ENCODE measurements around the gene SH3BP5.

Gene SH3BP5

GRCh38 chr3:15243822-15244482 lies 88.4 kb downstream of the SH3BP5 start:
- DNase-seq, result no peak

- DNase-seq, result peak; percentile 45 to 47
Observed at GRCh38 chr3:15241341-15241740, 91.0 kb downstream of the SH3BP5 start.

DNA sequence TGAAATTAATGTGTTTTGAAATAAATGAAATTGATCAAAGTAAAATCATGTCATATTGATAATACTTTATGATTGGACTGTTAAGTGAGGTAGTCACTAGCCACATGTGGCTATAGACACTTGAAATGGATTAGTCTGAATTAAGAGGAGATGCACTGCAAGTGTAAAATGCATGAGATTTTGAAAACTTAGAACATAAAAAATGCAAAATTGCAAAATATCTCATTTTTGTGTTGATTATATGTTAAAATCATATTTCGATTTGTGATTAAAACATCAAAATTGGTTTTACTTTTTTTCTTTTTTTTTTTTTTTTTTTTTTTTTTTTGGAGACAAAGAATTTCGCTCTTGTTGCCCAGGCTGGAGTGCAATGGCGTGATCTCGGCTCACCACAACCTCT lies 103.1 kb downstream of the SH3BP5 start:
- DNase-seq, result no peak

- DNase-seq, result no peak
Observed at GRCh38 chr3:15228147-15228546, 104.2 kb downstream of the SH3BP5 start.

GRCh38 chr3:15223685-15224572 lies 108.5 kb downstream of the SH3BP5 start:
- no peak for DNase-seq

- no peak for DNase-seq
Observed at GRCh38 chr3:15221574-15222217, 110.7 kb downstream of the SH3BP5 start.

DNA sequence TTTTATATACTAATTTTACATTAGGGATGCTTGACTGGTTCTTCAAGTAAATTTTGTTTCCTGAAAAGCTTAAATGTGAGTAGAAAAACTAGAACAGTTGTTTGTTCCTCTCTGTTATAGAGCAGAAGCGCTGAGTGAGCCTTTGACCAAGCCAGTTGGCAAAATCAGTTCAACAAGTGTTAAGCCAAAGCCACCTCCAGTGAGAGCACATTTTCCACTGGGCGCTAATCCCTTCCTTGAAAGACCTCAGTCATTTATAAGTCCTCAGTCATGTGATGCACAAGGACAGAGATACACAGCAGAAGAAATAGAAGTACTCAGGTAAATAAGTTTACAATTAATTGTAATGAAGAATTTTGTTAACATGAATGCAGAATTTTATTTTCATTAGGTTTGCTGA lies 111.7 kb downstream of the SH3BP5 start:
- no peak for DNase-seq

DNA sequence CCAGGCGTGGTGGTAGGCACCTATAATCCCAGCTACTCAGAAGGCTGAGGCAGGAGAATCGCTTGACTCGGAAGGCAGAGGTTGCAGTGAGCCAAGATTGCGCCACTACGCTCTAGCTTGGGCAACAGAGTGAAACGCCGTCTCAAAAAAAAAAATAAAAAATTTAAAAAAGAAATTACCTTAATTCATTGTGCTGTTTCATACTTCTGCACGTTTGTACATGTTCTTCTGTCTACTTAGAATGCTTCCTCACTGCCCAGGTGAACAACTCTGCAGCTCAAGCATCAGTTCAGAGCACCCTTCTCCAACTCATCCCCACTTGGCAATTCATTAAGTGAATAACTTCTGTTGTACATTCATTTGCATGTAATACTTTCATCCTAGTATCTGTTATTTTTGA lies 112.3 kb downstream of the SH3BP5 start:
- no peak for DNase-seq

GRCh38 chr3:15218689-15219088 lies 113.7 kb downstream of the SH3BP5 start:
- DNase-seq, result no peak

DNA sequence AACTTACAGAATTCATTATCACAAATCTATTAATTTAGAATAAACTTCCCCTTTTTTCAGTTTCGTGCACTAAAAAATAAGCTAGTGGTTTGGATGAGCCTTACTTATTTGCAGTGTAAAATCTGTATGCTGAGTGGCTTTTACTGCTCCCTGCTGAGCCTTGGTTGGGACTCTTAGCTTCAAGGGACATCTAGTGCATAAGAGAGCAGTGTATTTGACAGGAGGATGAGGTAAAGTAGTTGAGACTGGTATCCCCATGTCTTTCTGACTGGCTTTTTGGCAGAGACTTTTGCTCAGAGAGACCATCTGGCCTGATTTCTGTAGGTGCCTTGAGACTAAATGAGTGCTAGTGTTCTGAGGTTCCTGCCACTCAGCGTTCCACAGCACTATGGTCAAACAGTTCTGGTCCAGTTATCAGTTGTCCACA lies 114.5 kb downstream of the SH3BP5 start:
- no peak for DNase-seq

GRCh38 chr3:15217011-15217671 lies 115.2 kb downstream of the SH3BP5 start:
- DNase-seq, result no peak

- peak in 1 of 2 donors; percentile 54 for DNase-seq
Observed at GRCh38 chr3:15216501-15216900, 115.9 kb downstream of the SH3BP5 start.

DNA sequence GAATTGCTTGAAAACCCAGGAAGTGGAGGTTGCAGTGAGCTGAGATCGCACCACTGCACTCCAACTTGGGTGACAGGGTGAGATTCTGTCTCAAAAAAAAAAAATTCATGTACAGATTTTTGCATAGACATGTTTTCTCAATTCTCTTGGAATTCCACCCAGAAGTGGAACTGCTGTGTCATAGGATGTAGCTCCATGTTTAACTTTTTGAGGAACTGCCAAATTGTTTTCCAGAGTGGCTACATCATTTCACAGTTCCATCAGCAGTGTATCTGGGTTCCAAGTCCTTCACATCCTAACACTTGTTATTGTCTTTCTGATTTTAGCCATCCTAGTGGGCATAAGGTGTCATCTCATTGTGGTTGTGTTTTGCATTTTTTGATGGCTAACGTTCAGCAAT lies 116.4 kb downstream of the SH3BP5 start:
- DNase-seq, result peak in 1 of 2 donors; percentile 15

DNA sequence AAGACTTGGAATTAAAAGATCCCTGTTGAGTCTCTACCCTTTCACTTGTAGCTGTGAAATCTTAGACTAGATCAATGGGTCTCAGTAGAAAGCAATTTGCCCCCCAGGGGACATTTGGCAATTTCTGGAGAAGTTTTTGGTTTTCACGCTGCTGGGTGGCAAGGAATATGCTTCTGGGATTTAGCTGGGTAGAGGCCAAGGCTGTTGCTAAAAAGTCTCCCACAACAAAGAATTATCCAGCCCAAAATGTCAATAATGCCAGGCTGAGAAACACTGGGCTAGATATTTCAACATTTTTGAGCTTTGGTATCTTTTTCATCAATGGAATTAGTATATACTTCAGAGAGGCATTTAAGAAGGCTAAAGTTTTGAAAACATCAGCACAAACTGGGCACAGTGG lies 117.6 kb downstream of the SH3BP5 start:
- no peak for DNase-seq

DNA sequence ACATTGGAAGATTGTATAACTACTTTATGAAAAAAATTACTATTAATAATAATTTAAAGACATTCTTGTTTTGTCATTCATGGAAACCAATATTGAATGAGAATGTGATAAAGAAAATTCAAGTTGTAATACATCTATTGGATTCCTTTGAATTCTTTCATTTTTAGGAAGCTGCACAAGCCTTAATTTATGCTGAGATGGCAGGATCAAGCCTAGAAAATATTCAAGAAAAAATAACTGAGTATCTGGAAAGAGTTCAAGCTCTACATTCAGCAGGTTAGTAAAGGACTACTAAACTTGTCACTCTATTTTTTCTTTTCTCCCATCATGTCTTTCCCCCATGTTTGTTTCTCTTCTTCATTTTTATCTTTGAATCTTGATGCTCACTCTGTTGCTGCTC lies 120.4 kb downstream of the SH3BP5 start:
- DNase-seq, result no peak

GRCh38 chr3:15207836-15208504 lies 124.4 kb downstream of the SH3BP5 start:
- no peak for DNase-seq

GRCh38 chr3:15206662-15207576 lies 125.5 kb downstream of the SH3BP5 start:
- peak; percentile 18 to 22 for DNase-seq

GRCh38 chr3:15205934-15206661 lies 126.3 kb downstream of the SH3BP5 start, which contains the start of gene CAPN7:
TSS of gene CAPN7 (plus strand) at chr3:15206246. CDS start at chr3:15206496, 250 bp downstream.
- peak; percentile 95 to 97 for DNase-seq

GRCh38 chr3:15205482-15205933 lies 126.9 kb downstream of the SH3BP5 start:
- no peak for DNase-seq
